GM19025 (cell line): Measurements from ENCODE around the gene APLF.
"Not testable (repeated sequence)": the region's sequence is repeated elsewhere in the genome, so short reads cannot be mapped to it uniquely, and the experiment has no call there.

Source experiments
- ATAC-seq: cut with Tn5 transposase; IDR thresholded peaks from one replicate; pipeline ENCODE4 v1.9.1; 2021; ENCODE audit warnings: mild to moderate bottlenecking, low read depth, moderate library complexity; ENCODE audit not compliant: unreplicated experiment

The APLF gene

DNA sequence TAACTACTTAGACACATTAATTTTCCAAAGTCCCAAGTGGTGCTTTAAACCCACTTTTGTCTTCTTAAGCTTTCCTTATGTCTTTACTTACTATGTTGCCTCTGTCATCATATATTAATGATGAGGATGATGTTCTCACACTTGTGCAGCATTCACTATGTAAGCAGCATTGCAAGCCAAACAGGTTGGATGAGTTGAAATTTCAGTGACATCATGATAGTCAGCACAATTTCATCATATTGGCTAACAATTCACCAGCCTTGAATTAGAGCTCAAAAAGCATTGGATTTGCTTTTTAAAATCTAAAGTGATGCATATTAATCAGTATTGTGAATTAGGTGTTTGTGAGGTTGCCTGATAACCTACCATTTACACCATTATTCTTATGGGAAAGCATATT, 7.7 kb downstream of the APLF start:
- ATAC-seq: no peak

DNA sequence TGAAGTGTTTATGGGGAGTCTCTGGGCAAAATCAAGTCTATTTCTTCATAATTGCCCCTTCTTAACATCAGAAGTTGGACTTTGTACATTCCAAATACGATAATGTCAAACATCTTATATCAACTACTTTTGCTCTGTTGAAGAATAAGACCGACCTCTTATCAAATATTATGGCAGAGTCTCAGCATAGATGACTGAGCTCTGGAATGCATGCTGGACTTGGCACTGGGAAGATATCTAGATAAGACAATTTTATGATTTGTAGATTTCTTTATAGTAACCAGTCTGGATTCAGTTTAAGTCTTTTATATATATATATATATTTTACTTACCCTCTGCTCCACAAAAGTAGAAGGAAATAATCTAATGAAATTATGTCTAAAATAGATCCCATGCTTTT, 8.2 kb downstream of the APLF start:
- ATAC-seq: no peak

DNA sequence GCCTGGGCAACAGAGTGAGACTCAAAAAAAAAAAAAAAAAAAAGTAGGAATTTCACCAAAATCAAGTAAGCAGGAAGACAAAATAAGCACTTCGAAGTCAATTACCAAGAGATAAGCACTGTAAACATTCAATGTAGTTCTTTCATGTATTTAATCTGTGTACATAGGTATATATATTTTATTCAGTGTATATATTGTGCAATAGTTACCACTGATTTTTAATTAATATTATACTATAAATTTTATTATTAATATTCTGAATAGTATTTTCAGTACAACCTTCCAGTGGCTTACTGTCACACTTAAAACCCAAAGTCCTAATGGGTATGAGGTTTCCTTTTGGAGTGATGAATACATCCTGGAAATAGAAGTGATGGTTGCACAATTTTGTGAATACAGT, 9.1 kb downstream of the APLF start:
- ATAC-seq: no peak

DNA sequence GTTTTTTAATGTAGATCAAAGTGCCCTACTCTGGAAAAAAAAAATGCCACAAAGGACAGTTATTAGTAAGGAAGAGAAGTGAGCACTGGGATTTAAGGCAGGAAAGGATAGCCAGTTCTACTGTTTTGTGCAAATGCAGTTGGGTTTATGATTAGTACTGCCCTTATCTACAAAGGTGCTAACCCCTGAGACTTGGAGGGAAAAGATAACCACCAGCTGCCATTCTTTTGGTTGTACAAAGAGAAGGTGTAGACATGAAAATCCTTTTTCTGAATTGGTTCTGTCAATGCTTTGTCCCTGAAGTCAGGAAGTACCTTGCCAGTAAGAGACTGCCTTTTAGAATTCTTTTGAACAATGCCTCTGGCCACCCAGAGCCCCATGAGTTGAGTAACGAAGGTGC, 11.3 kb downstream of the APLF start:
- no peak for ATAC-seq

DNA sequence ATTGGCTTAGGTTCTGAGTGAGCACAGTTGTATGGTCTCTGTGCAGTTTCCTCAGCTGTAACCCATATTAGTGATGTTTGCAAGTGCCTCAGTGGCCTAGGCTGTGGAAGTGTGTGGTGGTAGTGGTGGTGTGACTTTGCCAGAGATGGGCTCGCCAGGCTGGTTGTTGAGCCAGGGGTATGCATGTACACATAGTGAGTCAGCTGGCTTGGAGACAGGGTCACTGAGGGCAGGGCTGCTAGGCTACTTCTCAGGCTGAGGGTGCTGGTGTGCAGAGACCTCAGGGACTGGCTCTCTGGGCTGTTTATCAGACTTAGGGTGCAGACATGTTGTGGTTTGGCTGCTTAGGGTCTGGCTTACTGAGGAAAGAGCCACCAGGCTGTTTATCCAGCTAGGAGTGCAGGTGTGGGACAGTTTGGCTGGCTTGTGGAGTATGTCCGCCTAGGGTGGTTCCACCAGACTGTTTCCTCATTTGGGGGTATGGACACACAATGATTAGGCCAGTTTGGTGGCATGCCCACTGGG, 15.0 kb downstream of the APLF start:
- no peak for ATAC-seq

DNA sequence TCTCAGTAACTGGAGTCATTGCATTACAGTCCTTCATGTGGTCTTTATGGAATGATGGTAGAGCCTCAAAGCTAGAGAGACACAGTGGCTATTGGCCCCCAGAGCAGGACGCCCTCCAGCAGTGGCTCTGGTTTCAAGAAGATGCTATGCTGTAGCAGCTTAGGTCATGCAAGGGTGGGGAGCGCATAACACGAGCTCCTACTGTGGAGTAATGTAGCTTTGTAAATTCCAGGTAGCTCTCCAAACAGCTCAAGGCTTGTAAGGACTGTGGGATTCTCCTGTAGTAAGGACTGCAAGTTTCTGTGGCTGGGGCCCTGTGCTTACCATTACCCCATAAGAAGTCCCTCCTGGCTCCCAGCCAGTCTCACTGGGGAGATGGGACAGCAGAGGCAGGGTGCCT, 15.6 kb downstream of the APLF start:
- ATAC-seq: no peak

DNA sequence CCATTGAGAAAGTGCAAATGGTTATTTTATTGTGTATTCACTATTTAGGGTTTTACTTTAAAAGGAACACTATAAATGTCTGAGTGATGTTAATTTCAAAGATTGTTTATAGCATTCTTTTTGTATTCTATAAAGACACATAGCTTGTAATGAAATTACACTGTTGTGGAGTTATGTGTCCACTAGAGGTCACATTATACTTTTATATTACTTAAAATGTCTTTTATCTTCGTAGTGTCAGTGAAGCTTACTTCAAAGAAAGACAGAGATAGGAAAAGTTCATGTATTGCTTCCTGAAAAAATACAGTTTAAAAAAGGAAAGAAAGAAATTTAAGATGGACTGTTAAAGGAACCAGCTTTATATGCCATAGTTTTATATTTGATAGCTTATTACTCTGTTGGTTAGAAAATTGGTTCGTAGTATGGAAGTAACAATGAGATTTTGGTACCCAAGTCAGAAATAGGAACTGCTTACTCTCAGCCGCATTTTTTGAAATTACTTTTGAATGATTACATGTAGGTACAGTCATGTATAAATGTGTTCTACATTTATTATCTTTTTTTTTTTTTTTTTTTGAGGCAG, 20.5 kb downstream of the APLF start:
- ATAC-seq: no peak

DNA sequence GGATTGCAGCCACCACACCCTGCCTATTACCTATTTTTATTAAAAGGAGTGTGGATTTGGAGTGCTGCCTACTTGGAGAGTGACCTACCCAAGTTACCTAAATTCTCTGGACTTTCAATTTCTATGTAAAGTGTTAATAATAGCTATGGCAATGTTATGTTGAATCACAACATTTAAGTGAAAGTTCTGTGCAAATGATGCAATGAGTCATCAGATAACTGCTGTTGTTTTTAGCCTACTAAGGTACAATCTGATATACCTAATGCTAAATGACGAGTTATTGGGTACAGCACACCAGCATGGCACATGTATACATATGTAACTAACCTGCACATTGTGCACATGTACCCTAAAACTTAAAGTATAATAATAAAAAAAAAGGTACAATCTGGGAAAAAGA, 21.2 kb downstream of the APLF start:
- not testable (repeated sequence) for ATAC-seq

DNA sequence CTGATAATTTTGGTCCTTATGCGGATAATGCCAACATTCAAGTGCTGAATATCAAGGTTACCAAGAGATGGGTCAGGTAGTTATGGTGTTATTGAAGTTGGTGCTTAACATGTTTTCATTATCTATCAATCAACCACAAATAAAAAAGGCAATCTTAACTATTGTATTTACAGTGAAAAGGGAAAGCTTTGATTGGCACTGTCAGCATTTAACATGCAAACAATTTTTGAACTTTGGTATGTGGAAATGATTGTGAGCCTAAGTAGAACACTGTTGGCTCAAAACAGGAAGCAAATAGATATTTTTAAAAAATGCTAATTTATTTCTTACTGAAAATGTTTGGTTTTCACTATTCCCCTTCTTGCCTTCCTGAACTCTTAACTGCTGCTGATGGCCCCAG, 21.9 kb downstream of the APLF start:
- ATAC-seq: no peak

DNA sequence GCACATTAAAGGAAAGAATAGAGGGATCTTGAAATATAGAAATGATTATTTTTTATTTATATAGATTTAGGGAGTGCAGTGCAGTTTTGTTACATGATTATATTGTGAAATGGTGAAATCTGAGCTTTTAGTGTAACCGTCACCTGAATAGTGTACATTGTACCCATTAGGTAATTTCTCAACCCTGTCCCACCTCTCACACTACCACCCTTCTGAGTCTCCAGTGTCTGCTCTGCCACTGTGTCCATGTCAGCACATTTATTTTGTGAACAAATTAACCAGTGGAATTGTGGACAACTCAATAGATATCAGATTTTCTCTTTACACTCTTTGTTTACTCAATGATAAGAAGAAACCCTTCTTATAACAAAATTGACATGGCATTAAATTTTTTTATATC, 24.2 kb downstream of the APLF start:
- no peak for ATAC-seq

DNA sequence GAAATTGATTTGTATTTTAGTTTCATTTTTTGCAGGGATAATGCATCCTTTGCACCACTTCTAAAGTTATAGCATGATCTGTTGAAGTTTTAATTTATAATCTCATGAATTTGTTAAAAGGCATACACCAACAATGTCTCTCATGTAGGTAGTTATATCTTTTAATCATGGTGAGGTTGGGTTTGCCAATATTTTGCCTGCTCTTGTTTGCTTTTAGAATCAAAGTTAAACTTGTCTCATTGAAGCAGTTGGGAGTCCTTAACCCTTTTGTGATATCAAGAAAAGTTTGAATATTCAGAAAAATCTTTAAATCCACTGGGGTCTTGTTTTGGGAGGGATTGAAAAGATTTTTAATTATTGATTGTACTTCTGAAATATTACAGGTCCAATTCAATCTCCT, 31.7 kb downstream of the APLF start:
- ATAC-seq: no peak

DNA sequence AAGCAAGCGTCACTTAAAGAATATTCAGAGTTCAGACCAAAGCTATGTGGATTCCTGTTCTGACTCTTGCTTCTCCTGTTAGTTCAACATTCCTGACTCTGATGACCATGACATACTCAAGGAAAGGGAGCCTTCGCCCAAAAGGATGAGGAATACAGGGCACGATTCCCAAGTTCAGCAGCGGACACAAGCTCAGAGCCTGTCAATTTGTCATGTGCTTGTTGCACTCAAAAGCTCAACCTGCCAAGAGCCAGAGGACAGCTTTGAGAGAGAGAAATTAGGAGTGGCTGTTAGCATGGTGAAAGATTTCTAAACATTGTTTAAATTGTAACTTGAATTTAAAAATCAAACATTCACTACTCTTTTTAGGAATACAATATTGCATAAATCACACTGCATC, 33.3 kb downstream of the APLF start:
- ATAC-seq: no peak

DNA sequence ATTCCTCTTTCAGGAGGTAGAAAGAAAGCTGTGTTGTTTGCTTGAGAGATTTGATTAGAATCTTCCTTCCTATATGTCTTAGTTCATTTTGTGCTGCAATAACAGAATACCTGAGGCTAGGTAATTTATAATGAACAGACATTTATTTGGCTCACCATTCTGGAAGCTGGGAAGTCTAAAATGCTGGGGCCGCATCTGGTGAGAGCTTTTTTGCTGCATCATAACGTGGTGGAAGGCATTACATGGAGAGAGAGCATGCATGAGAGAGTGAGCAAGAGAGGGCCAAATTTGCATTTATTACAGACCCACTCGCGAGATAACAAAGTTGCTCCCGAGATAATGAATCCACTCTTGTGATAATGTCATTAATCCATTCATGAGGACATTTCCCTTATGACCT, 34.4 kb downstream of the APLF start:
- no peak for ATAC-seq

DNA sequence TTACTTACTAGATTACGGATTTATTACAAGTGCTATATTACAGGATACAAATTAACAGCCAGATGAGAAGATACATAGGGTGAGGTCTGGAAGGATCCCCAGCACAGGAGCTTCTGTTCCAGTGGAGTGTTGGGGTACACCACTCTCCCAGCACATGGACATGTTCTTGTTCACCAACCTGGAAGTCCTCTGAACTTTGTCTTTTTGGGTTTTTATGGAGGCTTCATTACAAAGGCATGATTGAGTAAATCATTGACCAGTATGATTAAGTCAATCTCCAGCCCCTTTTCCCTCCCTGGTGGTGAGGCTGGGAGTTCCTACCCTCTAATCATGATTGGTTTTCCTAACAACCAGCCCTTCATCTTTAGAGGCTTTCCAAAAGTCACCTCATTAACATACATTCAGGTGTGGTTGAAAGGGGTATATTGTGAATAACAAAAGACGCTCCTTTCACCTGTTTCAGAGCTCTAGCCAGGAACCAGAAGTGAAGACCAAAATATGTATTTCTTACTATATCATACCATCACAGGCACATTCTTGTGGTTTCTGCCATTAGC, 38.3 kb downstream of the APLF start:
- ATAC-seq: no peak

DNA sequence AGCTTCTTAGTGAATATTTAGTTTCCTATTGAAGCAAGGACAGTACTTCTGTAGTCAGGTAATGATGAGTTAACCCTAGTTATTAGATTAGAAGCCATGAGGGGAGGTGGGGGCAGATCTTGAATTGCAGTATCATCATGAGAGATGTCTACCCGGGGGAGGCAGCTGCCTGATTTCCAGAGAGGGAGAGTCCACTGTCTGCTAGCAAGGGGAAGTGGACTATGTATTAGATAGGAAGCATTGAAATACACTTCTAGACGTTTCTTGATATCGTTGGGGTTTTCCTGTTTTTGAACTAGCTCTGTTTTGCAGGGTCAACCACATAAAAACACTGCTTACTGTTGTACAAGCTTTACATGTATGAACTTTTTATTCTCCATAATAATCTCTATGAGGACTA, 38.8 kb downstream of the APLF start:
- ATAC-seq: no peak

DNA sequence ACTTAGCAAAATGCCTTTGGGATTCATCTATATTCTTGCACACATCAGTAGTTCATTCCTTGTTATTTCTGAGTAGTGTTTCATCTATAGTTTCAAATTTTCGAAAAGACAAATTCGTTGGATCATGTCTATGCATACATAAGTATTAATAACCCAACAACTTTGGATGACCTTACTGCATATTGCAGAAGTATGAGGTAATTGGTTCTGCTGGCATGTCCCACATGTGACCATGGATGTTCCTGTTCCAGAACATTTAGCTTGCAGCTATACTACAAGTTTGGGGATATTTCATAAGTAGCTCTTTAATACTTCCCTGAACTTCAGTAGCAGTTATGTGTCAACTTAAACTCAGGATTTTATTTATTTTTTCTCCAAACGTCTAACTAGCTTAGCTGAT, 44.9 kb downstream of the APLF start:
- no peak for ATAC-seq

DNA sequence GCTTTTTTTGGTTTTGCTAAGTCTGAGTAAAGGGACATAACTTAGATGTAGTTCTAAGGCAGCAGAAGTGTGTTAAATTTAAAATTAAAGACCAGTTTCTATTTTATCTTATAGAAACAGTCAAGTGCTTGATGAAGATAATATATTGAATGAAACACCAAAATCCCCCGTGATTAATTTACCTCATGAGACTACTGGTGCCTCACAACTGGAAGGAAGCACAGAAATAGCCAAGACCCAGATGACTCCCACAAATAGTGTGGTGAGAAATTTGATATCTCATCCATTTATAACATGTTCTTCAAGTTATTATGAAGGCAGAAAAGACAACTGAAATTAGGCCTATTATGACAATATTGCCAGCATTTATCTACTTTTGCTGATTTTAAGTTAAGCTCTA, 45.6 kb downstream of the APLF start:
- ATAC-seq: no peak

DNA sequence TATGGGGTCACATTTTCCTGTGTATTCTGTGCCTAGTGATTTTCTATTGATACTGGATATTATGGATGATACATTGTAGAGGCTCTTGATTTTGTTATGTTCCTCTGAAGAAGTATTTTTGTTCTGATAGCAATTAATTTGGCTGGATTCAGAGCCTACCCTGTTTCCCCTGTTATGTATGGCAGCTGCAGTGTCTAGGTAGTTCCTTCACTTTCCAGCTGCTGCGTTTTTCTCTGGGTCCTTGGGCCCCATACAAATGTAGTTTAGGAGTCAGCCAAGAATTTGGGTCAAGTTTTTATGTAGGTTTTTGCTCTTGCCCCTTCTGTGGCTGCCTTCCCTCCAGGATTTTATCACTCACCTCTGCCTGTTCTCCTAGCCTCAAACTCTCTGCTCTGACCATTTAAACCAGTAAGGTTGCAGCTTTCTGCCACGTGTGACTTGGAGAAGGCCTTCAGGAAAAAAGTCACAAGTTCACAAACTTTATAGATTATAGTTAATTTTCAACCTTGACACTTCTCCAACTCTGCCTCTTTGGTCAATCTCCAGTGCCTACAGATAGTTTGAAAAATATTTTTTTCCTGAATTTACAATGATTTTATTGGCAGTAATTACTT, 47.0 kb downstream of the APLF start:
- no peak for ATAC-seq

DNA sequence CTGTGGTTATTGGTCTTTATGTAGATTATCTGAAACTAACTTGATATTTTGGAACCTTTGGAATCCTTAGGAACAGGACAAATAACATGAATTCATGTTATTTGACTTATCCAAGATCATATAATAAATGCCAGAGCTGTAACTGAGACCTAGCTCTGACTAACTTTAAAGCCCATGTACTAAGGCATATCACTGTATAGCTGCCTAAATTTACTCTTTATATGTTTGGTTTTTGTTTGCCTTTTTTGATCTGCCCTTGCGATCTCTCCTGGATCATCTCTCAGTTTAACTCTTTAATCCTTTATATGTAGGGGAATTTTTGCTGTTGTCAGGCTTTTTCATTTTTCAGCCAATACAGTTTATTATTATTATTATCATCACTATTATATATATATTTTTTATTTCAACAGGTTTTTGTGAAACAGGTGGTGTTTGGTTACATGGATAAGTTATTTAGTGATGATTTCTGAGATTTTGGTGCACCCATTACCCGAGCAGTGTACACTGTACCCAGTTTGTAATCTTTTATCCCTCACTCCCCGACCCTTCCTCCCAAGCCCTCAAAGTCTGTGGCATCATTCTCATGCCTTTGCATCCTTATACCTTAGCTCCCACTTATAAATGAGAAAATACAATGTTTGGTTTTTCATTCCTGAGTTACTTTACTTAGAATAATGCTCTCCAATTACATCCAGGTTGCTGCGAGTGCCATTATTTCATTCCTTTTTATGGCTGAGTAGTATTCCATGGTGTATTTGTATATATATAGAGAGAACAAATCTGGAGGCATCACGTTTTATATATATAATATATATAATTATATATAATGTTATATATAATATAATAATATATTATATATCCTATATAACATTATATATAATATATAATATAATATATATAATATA, 48.9 kb downstream of the APLF start:
- ATAC-seq: no peak

DNA sequence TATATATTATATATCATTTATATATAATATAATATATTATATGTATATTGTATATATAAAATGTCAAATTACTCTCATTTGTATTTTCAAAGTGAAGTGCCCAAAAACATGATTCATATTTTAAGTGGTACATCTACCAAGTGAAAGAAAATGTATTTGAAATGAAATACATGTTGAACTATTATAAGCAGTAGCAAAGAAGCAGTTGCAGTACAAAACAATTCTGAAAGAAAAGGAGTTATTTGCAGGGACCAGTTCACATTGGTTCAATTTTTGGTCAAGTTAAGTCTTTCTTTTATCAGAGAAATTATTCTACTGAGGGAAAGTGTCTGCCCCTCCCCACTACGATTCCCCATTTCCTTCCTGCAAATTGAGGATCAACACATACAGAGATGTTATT, 51.9 kb downstream of the APLF start:
- ATAC-seq: no peak

DNA sequence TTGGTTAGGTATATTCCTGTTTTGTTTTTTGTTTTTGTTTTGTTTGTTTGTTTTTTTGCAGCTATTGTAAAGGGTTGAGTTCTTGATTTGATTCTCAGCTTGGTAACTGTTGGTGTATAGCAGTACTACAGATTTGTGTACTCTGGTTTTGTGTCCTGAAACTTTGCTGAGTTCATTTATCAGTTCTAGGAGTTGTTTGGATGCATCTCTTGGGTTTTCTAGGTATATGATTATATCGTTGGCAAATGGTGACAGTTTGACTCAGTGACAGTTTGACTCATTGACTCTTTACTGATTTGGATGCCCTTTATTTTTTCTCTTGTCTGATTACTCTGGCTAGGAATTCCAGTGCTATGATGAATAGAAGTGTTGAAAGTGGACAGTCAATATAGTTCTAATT, 53.7 kb downstream of the APLF start:
- no peak for ATAC-seq
